IPS-20b (cell line): ENCODE measurements around the gene CEP85.
"Not testable (repeated sequence)": the region's sequence is repeated elsewhere in the genome, so short reads cannot be mapped to it uniquely, and the experiment has no call there.

ENCODE experiments used
- H3K27ac ChIP-seq: one replicate; pipeline ENCODE4 v1.5.1; 2013; ENCODE audit warnings: low read length
- H3K27me3 ChIP-seq: 2 replicates; pipeline ENCODE4 v1.6.1; 2013; ENCODE audit warnings: mild to moderate bottlenecking, low read length, inconsistent platforms; ENCODE audit not compliant: insufficient read depth
- H3K36me3 ChIP-seq: 2 replicates; pipeline ENCODE4 v1.6.1; 2013; ENCODE audit warnings: low read depth, mild to moderate bottlenecking, inconsistent platforms, low read length, moderate library complexity; ENCODE audit not compliant: insufficient read depth
- H3K4me1 ChIP-seq: 2 replicates; pipeline ENCODE4 v1.6.1; 2013; ENCODE audit warnings: mild to moderate bottlenecking, control low read depth, inconsistent platforms, low read length, moderate library complexity; ENCODE audit not compliant: insufficient read depth
- H3K4me3 ChIP-seq: 2 replicates; pipeline ENCODE4 v1.5.1; 2013; ENCODE audit warnings: mild to moderate bottlenecking, low read length, inconsistent platforms
- H3K9ac ChIP-seq: 2 replicates; pipeline ENCODE4 v1.6.1; 2013; ENCODE audit warnings: low read depth, mild to moderate bottlenecking, inconsistent platforms, low read length, moderate library complexity
- H3K9me3 ChIP-seq: 2 replicates; pipeline ENCODE4 v1.6.1; 2013; ENCODE audit warnings: mild to moderate bottlenecking, low read depth, low read length, inconsistent platforms; ENCODE audit not compliant: insufficient read depth

The CEP85 gene

GRCh38 chr1:26286064-26286416 is 52.0 kb downstream of the CEP85 start:
- H3K27ac ChIP-seq = no peak overlapping the region
- no peaks in the 10 kb centered on the region for H3K9me3 ChIP-seq
- no peaks in the 10 kb centered on the region for H3K36me3 ChIP-seq
- peaks cover 13% of the 10 kb centered on the region for H3K4me1 ChIP-seq
- no peak overlapping the region for H3K4me3 ChIP-seq
- H3K9ac ChIP-seq = no peak overlapping the region
- H3K27me3 ChIP-seq = no peaks in the 10 kb centered on the region

- no peaks in the 10 kb centered on the region for H3K9me3 ChIP-seq
- peaks cover 9% of the 10 kb centered on the region for H3K4me1 ChIP-seq
- H3K36me3 ChIP-seq = no peaks in the 10 kb centered on the region
- H3K27me3 ChIP-seq = no peaks in the 10 kb centered on the region
- H3K27ac ChIP-seq = no peak overlapping the region
- no peak overlapping the region for H3K4me3 ChIP-seq
- H3K9ac ChIP-seq = no peak overlapping the region
Observed at GRCh38 chr1:26287033-26287711, 53.2 kb downstream of the CEP85 start.

GRCh38 chr1:26287811-26288210 is 53.8 kb downstream of the CEP85 start:
- Histone ChIP-seq H3K27ac (no peak overlapping the region), H3K9me3 (no peaks in the 10 kb centered on the region), H3K36me3 (no peaks in the 10 kb centered on the region), H3K27me3 (no peaks in the 10 kb centered on the region), H3K4me3 (no peak overlapping the region), H3K9ac (no peak overlapping the region), H3K4me1 (peaks cover 9% of the 10 kb centered on the region)

GRCh38 chr1:26288311-26288941 is 54.4 kb downstream of the CEP85 start:
- Histone ChIP-seq H3K36me3 (no peaks in the 10 kb centered on the region), H3K27me3 (no peaks in the 10 kb centered on the region), H3K27ac (no peak overlapping the region), H3K4me1 (peaks cover 9% of the 10 kb centered on the region), H3K4me3 (no peak overlapping the region), H3K9ac (no peak overlapping the region), H3K9me3 (no peaks in the 10 kb centered on the region)

- no peaks in the 10 kb centered on the region for H3K36me3 ChIP-seq
- H3K4me3 ChIP-seq = no peak overlapping the region
- H3K4me1 ChIP-seq = peaks cover 9% of the 10 kb centered on the region
- H3K9me3 ChIP-seq = no peaks in the 10 kb centered on the region
- H3K27ac ChIP-seq = no peak overlapping the region
- no peaks in the 10 kb centered on the region for H3K27me3 ChIP-seq
- H3K9ac ChIP-seq = no peak overlapping the region
Observed at GRCh38 chr1:26289158-26290059, 55.4 kb downstream of the CEP85 start.

GRCh38 chr1:26290122-26290881 is 56.3 kb downstream of the CEP85 start:
- Histone ChIP-seq H3K9ac (no peak overlapping the region), H3K4me3 (no peak overlapping the region), H3K4me1 (peaks cover 5% of the 10 kb centered on the region; the same call in 1 of the 2 replicates), H3K27ac (no peak overlapping the region), H3K27me3 (no peaks in the 10 kb centered on the region), H3K9me3 (no peaks in the 10 kb centered on the region), H3K36me3 (no peaks in the 10 kb centered on the region)

GRCh38 chr1:26290882-26291261 is 56.9 kb downstream of the CEP85 start:
- H3K4me1 ChIP-seq = peaks cover 4% of the 10 kb centered on the region; the same call in 1 of the 2 replicates
- no peaks in the 10 kb centered on the region for H3K27me3 ChIP-seq
- H3K9me3 ChIP-seq = no peaks in the 10 kb centered on the region
- H3K9ac ChIP-seq = 0 out of 2 replicates have a peak overlapping the region, but pooled peaks have one; percentile 45
- no peaks in the 10 kb centered on the region for H3K36me3 ChIP-seq
- H3K27ac ChIP-seq = peak overlapping the region; percentile 46
- H3K4me3 ChIP-seq = no peak overlapping the region

- H3K9me3 ChIP-seq = no peaks in the 10 kb centered on the region
- H3K4me1 ChIP-seq = peaks cover 4% of the 10 kb centered on the region; the same call in 1 of the 2 replicates
- H3K27me3 ChIP-seq = no peaks in the 10 kb centered on the region
- peak overlapping the region; percentile 46 for H3K27ac ChIP-seq
- H3K9ac ChIP-seq = 0 out of 2 replicates have a peak overlapping the region, but pooled peaks have one; percentile 45
- H3K4me3 ChIP-seq = no peak overlapping the region
- no peaks in the 10 kb centered on the region for H3K36me3 ChIP-seq
Observed at GRCh38 chr1:26291433-26291832, 57.4 kb downstream of the CEP85 start.

GRCh38 chr1:26291939-26292338 is 57.9 kb downstream of the CEP85 start:
- H3K4me1 ChIP-seq = peaks cover 4% of the 10 kb centered on the region; the same call in 1 of the 2 replicates
- H3K27me3 ChIP-seq = no peaks in the 10 kb centered on the region
- H3K9me3 ChIP-seq = no peaks in the 10 kb centered on the region
- no peak overlapping the region for H3K9ac ChIP-seq
- H3K36me3 ChIP-seq = no peaks in the 10 kb centered on the region
- H3K4me3 ChIP-seq = no peak overlapping the region
- H3K27ac ChIP-seq = no peak overlapping the region

- not testable (repeated sequence) for H3K9me3 ChIP-seq, H3K27ac ChIP-seq, H3K4me1 ChIP-seq, H3K36me3 ChIP-seq, H3K4me3 ChIP-seq, H3K27me3 ChIP-seq, H3K9ac ChIP-seq
Observed at GRCh38 chr1:26292735-26293134, 58.7 kb downstream of the CEP85 start.

GRCh38 chr1:26293911-26294463 is 60.0 kb downstream of the CEP85 start:
- H3K36me3 ChIP-seq = no peaks in the 10 kb centered on the region
- no peaks in the 10 kb centered on the region for H3K27me3 ChIP-seq
- H3K4me3 ChIP-seq = no peak overlapping the region
- H3K4me1 ChIP-seq = peaks cover 4% of the 10 kb centered on the region; the same call in 1 of the 2 replicates
- no peaks in the 10 kb centered on the region for H3K9me3 ChIP-seq
- H3K9ac ChIP-seq = no peak overlapping the region
- no peak overlapping the region for H3K27ac ChIP-seq
